Fibroblast of skin of left quadriceps (primary cell): ENCODE measurements around the gene FGF22.
"Not testable (repeated sequence)": the region's sequence is repeated elsewhere in the genome, so short reads cannot be mapped to it uniquely, and the experiment has no call there.

Experiments
- DNase-seq, 2 experiments: peaks; one replicate each; pipeline ENCODE4 v3.0.0-alpha.2; 2013; ENCODE audit warnings: low read depth in 2 of 2

The FGF22 gene

GRCh38 chr19:658916-659839 is 19.5 kb downstream of the FGF22 start:
- no peak for DNase-seq

- DNase-seq: no peak
Measured at GRCh38 chr19:660793-661426, 21.2 kb downstream of the FGF22 start.

DNA sequence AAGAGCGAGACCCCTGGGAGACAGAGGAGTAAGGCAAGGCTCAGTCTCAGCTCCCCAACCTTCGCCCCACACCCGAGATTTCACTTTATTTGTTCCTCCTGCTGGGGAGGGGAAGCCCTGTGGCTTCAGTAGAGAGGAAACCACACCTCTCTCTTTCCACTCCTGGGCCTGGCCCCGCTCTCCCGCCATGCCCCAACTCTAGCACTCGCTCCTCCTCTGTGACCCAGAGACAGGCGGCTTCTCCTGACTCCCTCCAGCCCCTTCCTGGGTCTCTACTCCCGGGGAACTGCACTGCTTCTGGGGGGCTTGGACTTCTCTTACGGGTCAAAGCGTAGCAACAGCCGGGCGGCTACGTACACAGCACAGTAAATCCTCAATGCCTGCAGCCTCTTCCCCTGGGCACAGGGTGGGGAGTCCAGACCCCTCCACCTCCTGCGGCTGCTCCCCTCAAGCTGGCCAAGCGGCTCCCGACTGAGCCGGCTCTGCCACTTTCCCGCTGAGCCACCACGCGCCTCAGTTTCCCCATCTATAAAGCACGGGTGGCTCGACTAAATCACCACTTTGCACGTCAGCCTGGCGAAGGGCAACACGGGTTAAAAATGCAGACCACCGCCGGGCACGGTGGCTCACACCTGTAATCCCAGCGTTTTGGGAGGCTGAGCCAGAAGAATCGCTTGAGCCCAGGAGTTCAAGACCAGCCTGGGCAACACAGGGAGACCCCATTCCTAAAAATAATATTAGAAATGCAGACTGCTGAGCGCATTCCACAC is 21.9 kb downstream of the FGF22 start:
- DNase-seq: no peak

DNA sequence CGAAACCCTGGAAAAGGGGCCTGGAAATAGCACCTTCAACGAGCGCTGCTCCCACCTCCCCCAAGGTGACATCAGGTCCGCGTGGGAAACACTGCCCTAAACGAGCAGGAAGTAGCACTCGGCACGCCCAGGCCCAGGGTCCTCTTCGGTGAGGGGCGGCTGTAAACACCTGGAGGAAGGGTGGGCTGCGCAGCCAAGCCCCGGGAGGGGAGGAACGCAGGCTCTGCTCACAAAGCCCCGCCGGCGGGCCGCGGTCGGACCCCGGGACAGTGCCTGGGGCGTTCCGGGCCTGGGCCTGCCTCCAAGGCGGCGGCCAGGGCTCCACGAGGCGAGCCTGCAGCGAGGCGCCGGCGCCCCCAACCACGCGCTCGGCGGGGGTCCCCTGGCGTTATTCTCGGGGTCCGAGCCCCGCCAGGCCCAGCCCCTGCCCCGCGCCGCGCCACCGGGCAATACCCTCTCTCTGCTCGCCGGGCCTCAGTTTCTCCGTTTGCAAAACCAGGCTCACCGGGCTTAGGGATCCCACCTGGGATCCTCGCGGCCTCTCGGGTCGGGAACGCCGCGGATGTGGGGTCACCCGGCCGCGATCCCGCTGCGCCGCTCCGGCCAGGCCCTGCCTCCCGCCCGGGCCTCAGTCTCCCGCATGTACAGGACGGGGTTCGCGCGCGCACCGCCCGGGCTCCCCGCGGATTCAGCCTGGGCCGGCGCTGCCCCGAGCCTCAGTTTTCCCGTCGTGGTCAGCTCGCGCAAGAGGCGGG is 22.7 kb downstream of the FGF22 start:
- no peak for DNase-seq

DNA sequence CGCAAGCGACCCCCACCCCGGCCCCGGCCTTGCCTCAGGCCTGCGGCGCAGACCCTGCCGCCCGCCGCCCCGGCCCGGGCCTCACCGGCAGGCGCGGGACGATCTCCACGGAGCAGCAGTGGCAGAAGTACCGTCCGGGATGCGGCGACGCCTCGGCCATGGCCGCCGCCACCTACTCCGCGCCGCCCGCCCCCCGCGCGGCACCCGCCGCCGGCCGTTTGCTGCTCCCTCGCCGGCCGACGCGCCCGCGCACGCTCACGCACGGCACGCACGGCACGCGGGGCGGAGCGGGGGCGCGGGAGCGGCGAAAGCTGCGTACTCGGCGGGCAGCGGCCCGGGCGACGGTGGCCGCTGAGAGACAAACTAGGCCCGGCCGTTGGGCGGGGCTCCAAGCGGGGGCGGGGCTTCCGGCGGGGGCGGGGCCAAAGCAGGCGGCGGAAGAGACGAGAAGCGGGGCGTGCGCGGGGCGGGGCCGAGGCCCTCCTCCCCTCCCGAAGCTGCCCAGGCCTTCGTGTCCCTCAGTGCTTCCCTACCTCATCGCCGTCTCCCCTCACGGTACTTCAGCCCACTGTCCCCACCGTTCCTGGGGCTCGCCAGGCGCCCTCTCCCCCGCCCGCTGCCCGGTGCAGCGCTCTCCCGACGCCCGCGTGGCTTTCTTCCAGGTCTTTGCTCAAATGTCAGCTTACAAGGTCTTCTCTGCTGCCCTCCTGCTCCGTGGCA is 23.4 kb downstream of the FGF22 start, which contains the start of gene RNF126:
Gene RNF126, minus strand, starts transcription at position 253 of the 720 bp plus-strand sequence. Its CDS starts 93 bp downstream, at position 160.
- DNase-seq: peak; percentile 86 to 87

DNA sequence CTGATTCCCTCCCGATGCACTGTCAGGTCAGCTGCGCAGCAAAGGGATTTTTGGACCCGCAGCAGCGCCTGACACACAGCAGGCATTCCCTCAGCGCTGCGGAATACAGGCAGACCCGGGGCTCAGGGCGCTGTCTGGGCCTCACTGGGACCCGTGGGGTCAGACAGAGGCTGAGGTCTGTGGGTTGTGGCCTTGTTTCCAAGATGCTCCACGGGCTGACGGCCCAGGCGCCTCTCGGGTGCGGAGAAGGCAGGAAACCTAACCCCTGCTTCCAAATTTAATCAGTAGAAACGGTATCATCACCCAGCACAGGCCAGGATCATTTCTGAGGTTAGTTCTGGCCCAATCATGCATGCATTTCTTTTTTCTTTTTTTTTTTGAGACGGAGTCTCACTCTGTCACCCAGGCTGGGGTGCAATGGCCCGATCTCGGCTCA is 24.0 kb downstream of the FGF22 start:
- no peak for DNase-seq

GRCh38 chr19:664913-665443 is 25.3 kb downstream of the FGF22 start:
- peak; percentile 37 to 45 for DNase-seq

GRCh38 chr19:666985-667573 is 27.4 kb downstream of the FGF22 start:
- not testable (repeated sequence) for DNase-seq

GRCh38 chr19:668675-669434 is 29.2 kb downstream of the FGF22 start:
- not testable (repeated sequence) for DNase-seq

DNA sequence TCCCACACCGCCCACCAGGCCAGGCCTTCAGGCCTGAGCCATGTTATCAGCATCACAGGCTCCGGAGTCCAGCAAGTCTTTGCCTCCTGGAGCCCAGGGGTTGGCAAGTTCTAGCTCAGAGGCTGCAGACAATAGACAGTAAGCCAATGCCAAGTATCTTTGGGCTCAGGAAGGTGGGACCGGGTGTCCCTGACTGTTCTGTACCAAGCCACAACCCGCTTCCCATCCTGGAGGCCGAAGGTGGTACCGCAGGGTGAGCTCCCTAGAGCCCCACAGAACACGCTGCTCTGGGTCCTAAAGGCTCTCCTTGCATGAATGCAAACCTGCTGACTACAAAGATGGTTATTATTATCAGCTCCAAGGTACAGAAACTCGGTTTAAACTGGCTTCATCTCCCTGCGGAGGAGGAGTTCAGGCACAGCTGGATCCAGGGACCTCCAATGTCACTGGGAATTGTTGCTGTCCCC is 31.0 kb downstream of the FGF22 start:
- DNase-seq: no peak

- DNase-seq: no peak
Measured at GRCh38 chr19:674282-675151, 34.8 kb downstream of the FGF22 start.

DNA sequence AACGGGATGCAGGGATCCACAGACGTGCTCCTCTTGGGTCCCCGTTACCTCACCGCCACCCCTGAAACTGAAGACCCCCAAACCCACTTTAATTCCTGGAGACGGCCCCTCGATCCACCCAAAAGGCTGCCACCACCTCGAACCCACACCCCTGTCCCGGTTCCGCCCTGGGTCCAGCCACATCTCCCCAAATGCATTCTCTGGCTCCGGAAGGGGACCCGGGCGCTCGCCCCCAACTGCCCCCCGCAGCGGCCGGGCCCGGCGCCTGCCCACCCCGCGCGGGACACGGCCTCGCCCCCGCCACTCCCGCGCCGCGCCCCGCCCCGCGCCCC is 36.3 kb downstream of the FGF22 start:
- no peak for DNase-seq

DNA sequence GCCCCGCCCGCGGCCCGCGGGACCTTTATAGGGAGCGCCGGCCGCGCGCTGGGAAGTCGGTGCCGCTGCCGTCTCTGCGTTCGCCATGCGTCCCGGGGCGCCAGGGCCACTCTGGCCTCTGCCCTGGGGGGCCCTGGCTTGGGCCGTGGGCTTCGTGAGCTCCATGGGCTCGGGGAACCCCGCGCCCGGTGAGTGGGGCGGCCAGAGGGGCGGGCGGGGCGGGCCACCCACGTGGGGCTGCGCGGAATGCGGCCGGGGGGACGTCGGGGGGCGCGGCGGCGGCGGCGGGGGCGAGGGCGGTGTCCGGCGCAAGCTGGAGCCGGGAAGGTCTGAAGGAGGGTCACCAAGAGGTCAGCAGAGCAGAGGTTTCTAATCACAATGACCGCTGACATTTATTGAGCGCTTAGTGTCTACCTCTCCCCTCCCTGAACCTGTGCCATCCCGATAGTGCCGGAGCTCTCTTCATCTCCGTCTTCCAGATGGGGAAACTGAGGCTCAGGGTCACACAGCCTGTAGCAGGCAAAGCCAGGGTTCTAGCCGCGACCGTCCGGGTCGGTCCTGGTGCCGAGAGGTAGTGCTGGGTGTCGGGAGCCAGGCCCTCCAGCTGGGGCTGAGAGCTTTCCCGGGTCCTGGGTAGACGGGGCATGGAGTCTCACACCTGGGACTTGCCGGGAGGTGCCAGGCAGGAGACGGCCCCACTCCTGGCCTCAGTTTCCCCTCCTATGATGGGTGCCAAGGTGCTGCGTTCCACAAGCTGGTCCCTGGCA is 36.8 kb downstream of the FGF22 start, which contains the start of gene FSTL3:
Gene FSTL3, plus strand, starts transcription at position 54 of the 767 bp plus-strand sequence. Its CDS starts 32 bp downstream, at position 86.
- no peak for DNase-seq

- peak; percentile 60 to 65 for DNase-seq
Measured at GRCh38 chr19:677201-677600, 37.5 kb downstream of the FGF22 start.

GRCh38 chr19:677601-678436 is 38.1 kb downstream of the FGF22 start:
- no peak for DNase-seq

GRCh38 chr19:678791-679388 is 39.2 kb downstream of the FGF22 start:
- DNase-seq: no peak
